Neutrophil (primary cell): ENCODE data around the gene DAB2.

ENCODE experiments used
- H3K27ac ChIP-seq: fragments of 200-600 bp; sonication (generic); 2 replicates; pipeline ENCODE4 v1.5.1; 2016; ENCODE audit warnings: mild to moderate bottlenecking, moderate library complexity
- H3K27me3 ChIP-seq: fragments of 200-600 bp; sonication (generic); 2 replicates; pipeline ENCODE4 v1.6.0; 2016; ENCODE audit warnings: mild to moderate bottlenecking
- H3K36me3 ChIP-seq: fragments of 200-600 bp; sonication (generic); 2 replicates; pipeline ENCODE4 v1.5.1; 2017
- H3K4me1 ChIP-seq, 2 experiments: fragments of 200-600 bp in 1 of 2; sonication (generic) in 1 of 2; 1 replicate in 1 of 2; 2 replicates in 1 of 2; pipeline versions ENCODE4 v1.5.1 to v1.6.1; 2013 to 2016; ENCODE audit warnings: low read depth in 1 of 2, low read length in 1 of 2, mild to moderate bottlenecking in 1 of 2, moderate library complexity in 1 of 2; ENCODE audit not compliant: control insufficient read depth in 1 of 2, insufficient read depth in 1 of 2
- H3K4me3 ChIP-seq, 2 experiments: fragments of 200-600 bp in 1 of 2; sonication (generic) in 1 of 2; 1 replicate in 1 of 2; 2 replicates in 1 of 2; pipeline ENCODE4 v1.5.1; 2013 to 2016; ENCODE audit warnings: low read depth in 1 of 2, low read length in 1 of 2, mild to moderate bottlenecking in 1 of 2, moderate library complexity in 1 of 2
- H3K9me3 ChIP-seq: fragments of 200-600 bp; sonication (generic); 2 replicates; pipeline ENCODE4 v1.5.1; 2016
- CTCF ChIP-seq: fragments of 200-600 bp; sonication (generic); IDR thresholded peaks from 2 replicates; pipeline ENCODE4 v1.5.1; 2016; ENCODE audit warnings: antibody characterized with exemption

DAB2 gene

GRCh38 chr5:39331861-39332381 lies 92.9 kb downstream of the DAB2 start:
- H3K9me3 ChIP-seq, result no peaks in the 10 kb centered on the region
- H3K4me3 ChIP-seq, result no peak overlapping the region
- no peak for TF ChIP-seq CTCF
- no peaks in the 10 kb centered on the region for H3K36me3 ChIP-seq
- H3K27me3 ChIP-seq, result no peaks in the 10 kb centered on the region
- no peaks in the 10 kb centered on the region for H3K4me1 ChIP-seq
- H3K27ac ChIP-seq, result no peak overlapping the region

- H3K9me3 ChIP-seq, result no peaks in the 10 kb centered on the region
- H3K27me3 ChIP-seq, result no peaks in the 10 kb centered on the region
- no peak overlapping the region for H3K4me3 ChIP-seq
- no peaks in the 10 kb centered on the region for H3K36me3 ChIP-seq
- H3K4me1 ChIP-seq, result no peaks in the 10 kb centered on the region
- no peak overlapping the region for H3K27ac ChIP-seq
- no peak for TF ChIP-seq CTCF
These were observed 96.0 kb downstream of the DAB2 start for GRCh38 chr5:39328731-39329130.

GRCh38 chr5:39323542-39323941 lies 101.2 kb downstream of the DAB2 start:
- H3K27ac ChIP-seq, result no peak overlapping the region
- H3K27me3 ChIP-seq, result no peaks in the 10 kb centered on the region
- H3K36me3 ChIP-seq, result no peaks in the 10 kb centered on the region
- H3K4me1 ChIP-seq, result no peaks in the 10 kb centered on the region
- TF ChIP-seq CTCF, result no peak
- H3K4me3 ChIP-seq, result no peak overlapping the region
- H3K9me3 ChIP-seq, result no peaks in the 10 kb centered on the region
